Small intestine (tissue), 7 donors: ENCODE data around the gene RHBDL2. TPM values are rescaled to one million over a fixed set of nuclear protein-coding genes. Genes with fewer than 3 reads are reported as not detected.
A peak's percentile ranks its signal among the peaks of the same experiment; 100 is the strongest.
"Not testable (repeated sequence)": the region's sequence is repeated elsewhere in the genome, so short reads cannot be mapped to it uniquely, and the experiment has no call there.

ENCODE experiments used
- DNase-seq, 2 donors: peaks; one replicate each; pipeline versions ENCODE4 v3.0.0 to v3.0.0-alpha.2; 2013
- FAIRE-seq: peaks from 2 replicates; lab custom pipeline; 2012; peaks lifted over from hg19 to GRCh38; lab: Jason Lieb, UNC
- H3K27ac ChIP-seq, 3 donors: one replicate each; pipeline ENCODE4 v1.5.1; 2013; ENCODE audit warnings: low read length in 2 of 3, mild to moderate bottlenecking in 2 of 3, control low read depth in 1 of 3, inconsistent platforms in 1 of 3, low read depth in 1 of 3, moderate library complexity in 1 of 3
- H3K27me3 ChIP-seq, 3 donors: one replicate each; pipeline ENCODE4 v1.6.1; 2013; ENCODE audit warnings: low read length in 3 of 3, inconsistent platforms in 1 of 3; ENCODE audit not compliant: control insufficient read depth in 3 of 3, insufficient read depth in 3 of 3
- H3K36me3 ChIP-seq, 3 donors: one replicate each; pipeline ENCODE4 v1.6.1; 2013; ENCODE audit warnings: low read length in 3 of 3, inconsistent platforms in 1 of 3, low read depth in 1 of 3, mild to moderate bottlenecking in 1 of 3, moderate library complexity in 1 of 3; ENCODE audit not compliant: control insufficient read depth in 3 of 3, insufficient read depth in 2 of 3
- H3K4me1 ChIP-seq, 3 donors: one replicate each; pipeline ENCODE4 v1.6.1; 2013; ENCODE audit warnings: low read length in 2 of 3, inconsistent platforms in 1 of 3, low read depth in 1 of 3, mild to moderate bottlenecking in 1 of 3, moderate library complexity in 1 of 3; ENCODE audit not compliant: control insufficient read depth in 3 of 3, insufficient read depth in 2 of 3
- H3K4me3 ChIP-seq, 3 donors: one replicate each; pipeline ENCODE4 v1.5.1; 2013; ENCODE audit warnings: low read length in 3 of 3, control low read depth in 1 of 3, inconsistent platforms in 1 of 3, low read depth in 1 of 3, mild to moderate bottlenecking in 1 of 3, moderate library complexity in 1 of 3
- H3K9me3 ChIP-seq, 2 donors: one replicate each; pipeline ENCODE4 v1.6.1; 2013; ENCODE audit warnings: low read depth in 1 of 2, low read length in 1 of 2; ENCODE audit not compliant: control insufficient read depth in 2 of 2, insufficient read depth in 1 of 2
- WGBS, 3 donors: extraction: QIAGEN DNeasy Blood & Tissue Kit; methylation state at CpG; one replicate each; pipeline ENCODE4 v1.1.7; 2013; 5-methylcytosine and 5-hydroxymethylcytosine counted together
- polyA plus RNA-seq, 4 donors: library from polyadenylated mRNA; stranded (reverse) in 3 of 4; unstranded in 1 of 4; fragments of 200-250 nt in 3 of 4; fragments of 120-200 nt in 1 of 4; gene quantifications; one replicate each; pipeline versions ENCODE4 v1.2.1 to v1.2.3, GENCODE V29; 2013
- donor health status: healthy with polysubstance abuse.
- donor health status: control.
- donor health status: control.
- donor health status: Bipolar disorder and iron deficiency.
- donor health status: healthy.

Gene RHBDL2
- polyA plus RNA-seq, 4 donors = 0.24 to 0.43 TPM; not detected in 2

DNA sequence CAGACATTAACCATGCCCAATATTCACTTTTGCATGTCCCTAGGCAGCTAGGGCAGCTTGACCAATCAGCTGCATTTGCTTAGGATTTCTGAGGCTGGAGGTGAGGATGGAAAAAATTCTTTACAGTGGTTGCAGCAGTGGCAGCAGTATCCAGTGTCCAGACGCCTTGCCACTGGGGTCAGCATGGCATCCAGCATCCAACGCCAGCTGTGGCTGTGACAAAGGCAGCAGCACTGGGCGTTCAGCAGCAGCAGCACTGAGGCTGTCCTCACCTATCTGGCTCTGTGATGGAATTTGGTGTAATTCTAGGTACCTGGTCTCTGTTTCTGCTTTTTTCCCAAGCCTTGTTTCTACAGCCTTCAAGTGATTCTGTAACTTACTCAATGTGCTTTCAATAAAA, 15.5 kb downstream of the RHBDL2 start:
- FAIRE-seq (no peak), DNase-seq (no peak)
- no peaks in the 10 kb centered on the region for H3K36me3 ChIP-seq
- no peaks in the 10 kb centered on the region for H3K27me3 ChIP-seq
- no peaks in the 10 kb centered on the region for H3K9me3 ChIP-seq
- no peak overlapping the region for H3K27ac ChIP-seq
- H3K4me1 ChIP-seq = no peaks in the 10 kb centered on the region
- WGBS, 3 donors = 88 to 96% (median 89%) methylated on average over 3 of the region's 3 CpGs
- no peak overlapping the region for H3K4me3 ChIP-seq

DNA sequence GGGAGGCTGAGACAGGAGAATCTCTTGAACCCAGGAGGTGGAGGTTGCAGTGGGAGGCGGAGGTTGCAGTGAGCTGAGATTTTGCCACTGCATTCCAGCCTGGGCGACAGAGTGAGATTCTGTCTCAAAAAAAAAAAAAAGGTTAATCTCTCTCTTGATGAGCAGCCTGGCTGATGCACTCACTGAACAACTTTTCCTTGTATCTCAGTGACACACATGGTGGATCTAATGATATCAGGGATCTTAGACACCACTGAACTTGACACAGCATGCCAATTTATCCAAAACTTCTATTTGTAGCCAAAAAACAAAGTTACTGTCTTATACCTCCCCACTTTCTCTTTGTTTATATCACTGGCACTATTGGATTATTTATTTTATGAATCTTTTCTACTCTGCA, 16.2 kb downstream of the RHBDL2 start:
- Histone ChIP-seq H3K4me1 (no peaks in the 10 kb centered on the region), H3K36me3 (no peaks in the 10 kb centered on the region), H3K9me3 (no peaks in the 10 kb centered on the region), H3K27me3 (no peaks in the 10 kb centered on the region), H3K27ac (no peak overlapping the region), H3K4me3 (no peak overlapping the region)
- DNase-seq (no peak), FAIRE-seq (no peak)
- 89 to 94% (median 89%) methylated on average over 2 of the region's 2 CpGs for WGBS, 3 donors

DNA sequence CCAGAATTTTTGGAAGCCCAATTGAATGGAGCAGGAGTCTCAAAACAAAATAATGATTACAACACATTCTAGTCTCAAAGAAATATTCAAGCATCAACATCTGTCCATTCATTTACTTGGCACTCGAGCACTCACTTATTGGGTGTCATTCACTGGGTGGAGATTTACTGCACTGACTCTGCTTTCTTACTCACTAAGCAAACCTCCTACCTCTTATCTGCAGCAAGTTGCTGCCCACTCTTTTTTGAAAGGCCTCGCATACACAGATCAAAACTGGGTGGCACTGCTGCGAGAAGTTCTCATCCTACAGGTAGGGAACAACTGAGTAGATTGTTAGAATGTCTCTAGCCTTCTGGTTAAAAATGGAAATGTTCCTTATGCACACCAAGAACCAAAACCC, 18.0 kb downstream of the RHBDL2 start:
- Histone ChIP-seq H3K27ac (no peak overlapping the region), H3K4me3 (no peak overlapping the region), H3K9me3 (no peaks in the 10 kb centered on the region), H3K36me3 (no peaks in the 10 kb centered on the region), H3K27me3 (no peaks in the 10 kb centered on the region), H3K4me1 (no peaks in the 10 kb centered on the region)
- 39 to 64% (median 45%) methylated on average over 3 of the region's 3 CpGs for WGBS, 3 donors
- DNase-seq (peak in 1 of 2 donors; percentile 15), FAIRE-seq (no peak)

DNA sequence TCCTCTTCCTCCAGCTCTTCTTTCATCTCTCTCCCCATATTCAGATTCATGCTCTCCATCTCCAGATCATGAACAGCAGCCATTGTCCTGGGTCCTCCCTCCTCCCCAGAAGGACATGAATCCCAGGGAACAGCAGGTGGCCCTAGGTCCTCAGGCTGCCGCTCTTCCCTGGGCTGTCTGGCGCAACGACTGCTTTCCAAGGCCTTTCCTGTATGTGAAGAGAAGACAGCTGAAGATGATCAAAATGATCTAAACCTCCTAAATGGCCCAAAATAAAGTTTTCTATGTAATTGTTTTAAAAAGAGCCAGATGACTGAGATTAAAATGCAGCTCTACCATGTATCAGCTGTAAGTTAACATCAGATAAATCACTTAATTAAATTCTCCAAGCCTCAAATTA, 22.5 kb downstream of the RHBDL2 start:
- no peak overlapping the region for H3K4me3 ChIP-seq
- peak in 1 of 2 donors; percentile 13 for DNase-seq

DNA sequence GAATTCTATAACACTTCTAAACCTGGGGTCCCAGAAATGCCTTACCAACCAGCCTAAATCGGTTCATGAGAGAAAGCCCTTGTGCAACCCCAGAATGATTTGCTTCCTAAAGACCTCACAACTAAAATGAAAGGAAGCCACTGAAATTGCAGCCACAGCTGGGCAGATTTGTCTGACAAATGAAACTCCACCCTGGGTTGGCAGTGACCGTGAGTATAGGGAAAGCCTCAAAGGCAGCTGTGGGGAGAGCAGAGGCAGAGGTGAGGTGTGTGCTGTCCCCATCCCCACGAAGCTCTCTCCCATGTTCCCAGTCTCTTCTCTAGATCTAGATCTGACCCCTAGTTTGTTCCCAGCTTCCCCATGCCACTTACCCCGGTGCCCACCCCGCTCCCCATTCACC, 23.1 kb downstream of the RHBDL2 start:
- H3K4me1 ChIP-seq = no peaks in the 10 kb centered on the region
- DNase-seq (no peak), FAIRE-seq (no peak)
- no peak overlapping the region for H3K27ac ChIP-seq
- no peaks in the 10 kb centered on the region for H3K36me3 ChIP-seq
- 63 to 76% (median 65%) methylated on average over 5 of the region's 5 CpGs for WGBS, 3 donors
- no peaks in the 10 kb centered on the region for H3K27me3 ChIP-seq
- H3K9me3 ChIP-seq = no peaks in the 10 kb centered on the region
- H3K4me3 ChIP-seq = no peak overlapping the region

More for the DNA sequence above, 22.5 kb downstream of the RHBDL2 start:
- H3K27ac ChIP-seq = no peak overlapping the region
- 36 to 66% (median 49%) methylated on average over 3 of the region's 3 CpGs for WGBS, 3 donors
- H3K27me3 ChIP-seq = no peaks in the 10 kb centered on the region
- no peaks in the 10 kb centered on the region for H3K9me3 ChIP-seq
- H3K36me3 ChIP-seq = no peaks in the 10 kb centered on the region
- no peaks in the 10 kb centered on the region for H3K4me1 ChIP-seq
- FAIRE-seq = no peak

DNA sequence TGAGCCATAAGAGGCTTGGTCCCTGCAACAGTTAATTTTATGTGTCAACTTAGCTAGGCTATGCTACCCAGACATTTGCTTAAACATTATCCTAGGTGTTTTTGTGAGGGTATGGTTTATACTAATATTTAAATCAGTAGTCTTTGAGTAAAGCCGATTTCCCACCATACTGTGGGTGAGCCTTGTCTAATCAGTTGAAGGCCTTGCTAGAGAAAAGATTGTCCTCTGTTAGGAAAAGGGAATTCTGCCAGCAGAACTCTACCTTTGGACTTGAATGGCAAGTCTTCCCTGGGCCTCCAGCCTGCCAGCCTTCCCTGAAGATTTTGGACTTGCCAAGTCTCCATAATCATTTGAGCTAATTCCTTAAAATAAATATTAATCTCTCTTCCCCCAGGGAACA, 23.9 kb downstream of the RHBDL2 start:
- DNase-seq (no peak), FAIRE-seq (no peak)
- WGBS, 3 donors = 61 to 96% (median 78%) methylated on average over 1 of the region's 1 CpG
- H3K9me3 ChIP-seq = no peaks in the 10 kb centered on the region
- H3K36me3 ChIP-seq = no peaks in the 10 kb centered on the region
- H3K4me1 ChIP-seq = no peaks in the 10 kb centered on the region
- no peak overlapping the region for H3K27ac ChIP-seq
- no peaks in the 10 kb centered on the region for H3K27me3 ChIP-seq
- no peak overlapping the region for H3K4me3 ChIP-seq

DNA sequence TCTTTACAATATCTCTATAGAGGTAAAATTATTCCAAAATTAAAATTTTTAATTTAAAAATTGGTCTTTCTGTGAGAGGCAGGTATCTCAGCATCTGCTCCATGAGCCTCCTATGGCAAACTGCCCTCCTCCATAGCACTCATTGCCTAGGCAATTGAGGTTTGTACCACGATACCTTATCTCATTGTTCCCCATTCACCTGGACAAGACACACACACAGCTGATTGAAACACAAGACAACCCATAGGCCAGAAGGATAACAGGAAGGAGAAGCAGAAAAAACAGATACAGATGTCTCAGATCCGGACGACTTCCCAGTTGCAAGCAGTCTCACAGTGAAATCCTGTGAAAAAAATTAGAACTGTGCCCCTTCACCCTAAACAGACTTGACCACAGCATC, 24.3 kb downstream of the RHBDL2 start:
- Histone ChIP-seq H3K4me1 (no peaks in the 10 kb centered on the region), H3K4me3 (no peak overlapping the region), H3K27ac (no peak overlapping the region), H3K36me3 (no peaks in the 10 kb centered on the region), H3K27me3 (no peaks in the 10 kb centered on the region), H3K9me3 (no peaks in the 10 kb centered on the region)
- DNase-seq (no peak), FAIRE-seq (no peak)
- 75 to 85% (median 84%) methylated on average over 3 of the region's 3 CpGs for WGBS, 3 donors

DNA sequence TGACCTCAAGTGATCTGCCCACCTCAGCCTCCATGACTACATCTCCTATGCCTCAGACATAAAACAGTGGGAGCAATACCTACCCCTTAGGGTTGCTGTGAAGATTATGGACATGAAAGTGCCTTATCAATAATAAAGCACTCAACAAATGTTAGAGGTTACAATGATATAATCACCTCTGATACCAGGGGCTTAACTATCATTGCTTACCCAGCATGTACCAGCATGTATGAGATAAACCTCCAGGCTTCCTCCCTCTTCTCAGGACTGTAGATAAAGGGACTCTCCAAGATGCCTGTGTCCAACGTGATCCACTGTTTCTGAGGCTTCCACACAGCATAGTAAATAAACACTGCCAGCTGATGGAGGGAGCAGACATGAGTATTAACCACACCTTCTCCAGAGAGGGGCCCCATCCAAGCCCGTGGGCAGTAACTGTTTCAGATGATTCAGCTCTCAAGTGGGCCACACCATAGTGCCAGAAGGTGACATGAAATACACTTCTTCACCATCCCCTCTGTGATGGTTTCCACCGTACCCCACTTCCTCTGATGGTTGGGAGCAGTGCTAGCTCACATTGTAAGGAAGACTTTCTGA, 26.2 kb downstream of the RHBDL2 start:
- Histone ChIP-seq H3K27me3 (no peaks in the 10 kb centered on the region), H3K4me3 (no peak overlapping the region), H3K4me1 (no peaks in the 10 kb centered on the region), H3K9me3 (no peaks in the 10 kb centered on the region), H3K27ac (no peak overlapping the region), H3K36me3 (no peaks in the 10 kb centered on the region)
- FAIRE-seq (no peak), DNase-seq (no peak)
- 38 to 47% (median 43%) methylated on average over 3 of the region's 3 CpGs for WGBS, 3 donors

DNA sequence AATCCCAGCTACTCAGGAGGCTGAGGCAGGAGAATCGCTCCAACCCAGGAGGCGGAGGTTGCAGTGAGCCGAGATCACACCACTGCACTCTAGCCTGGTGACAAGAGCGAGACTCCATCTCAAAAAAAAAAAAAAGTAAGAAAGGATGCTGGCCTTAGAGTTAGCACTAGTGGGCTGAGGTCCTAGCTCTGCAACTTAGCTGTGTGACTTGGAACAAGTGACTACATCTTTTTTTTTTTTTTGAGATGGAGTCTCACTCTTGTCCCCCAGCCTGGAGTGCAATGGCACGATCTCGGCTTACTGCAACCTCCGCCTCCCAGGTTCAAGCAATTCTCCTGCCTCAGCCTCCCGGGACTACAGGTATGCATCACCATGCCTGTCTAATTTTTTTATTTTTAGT, 26.7 kb downstream of the RHBDL2 start:
- H3K27me3 ChIP-seq, H3K9me3 ChIP-seq, H3K4me3 ChIP-seq, H3K4me1 ChIP-seq, DNase-seq, FAIRE-seq, H3K36me3 ChIP-seq, H3K27ac ChIP-seq: not testable (repeated sequence)
- 96 to 100% (median 97%) methylated on average over 8 of the region's 8 CpGs for WGBS, 3 donors
